ENCODE data around the gene SLC22A4. TPM values are rescaled to one million over a fixed set of nuclear protein-coding genes. Genes with fewer than 3 reads are reported as not detected.
A peak's percentile ranks its signal among the peaks of the same experiment; 100 is the strongest.

SLC22A4 gene
- polyA plus RNA-seq, 1 donor = 9.6 TPM

- peak in 1 of 2 donors; percentile 59 for DNase-seq
- H3K36me3 ChIP-seq (ENCODE audit: control insufficient read depth, insufficient read depth, low read length) = peaks cover 13% of the 10 kb centered on the region
- peak overlapping the region; percentile 29 for H3K27ac ChIP-seq (ENCODE audit: low read length)
- no peaks in the 10 kb centered on the region for H3K9me3 ChIP-seq (ENCODE audit: control insufficient read depth, low read depth, low read length)
- no CpG with 5 or more reads among the region's 3 CpGs for WGBS (ENCODE audit: insufficient coverage, low lambda C conversion rate)
- H3K27me3 ChIP-seq (ENCODE audit: control insufficient read depth, insufficient read depth, low read length) = no peaks in the 10 kb centered on the region
- H3K4me1 ChIP-seq (ENCODE audit: control insufficient read depth, insufficient read depth, low read length) = peaks cover 20% of the 10 kb centered on the region
- no peak overlapping the region for H3K4me3 ChIP-seq (ENCODE audit: low read length)
Observed at GRCh38 chr5:132321109-132321721, 27.0 kb downstream of the SLC22A4 start.

- Histone ChIP-seq H3K4me1 (ENCODE audit: control insufficient read depth, insufficient read depth, low read length) (peaks cover 20% of the 10 kb centered on the region), H3K27ac (ENCODE audit: low read length) (no peak overlapping the region), H3K27me3 (ENCODE audit: control insufficient read depth, insufficient read depth, low read length) (no peaks in the 10 kb centered on the region), H3K4me3 (ENCODE audit: low read length) (no peak overlapping the region), H3K9me3 (ENCODE audit: control insufficient read depth, low read depth, low read length) (no peaks in the 10 kb centered on the region), H3K36me3 (ENCODE audit: control insufficient read depth, insufficient read depth, low read length) (peaks cover 13% of the 10 kb centered on the region)
- WGBS (ENCODE audit: insufficient coverage, low lambda C conversion rate) = no CpG with 5 or more reads among the region's 11 CpGs
- no peak for DNase-seq
Observed at GRCh38 chr5:132322266-132322665, 28.1 kb downstream of the SLC22A4 start.

- Histone ChIP-seq H3K27ac (ENCODE audit: low read length) (no peak overlapping the region), H3K9me3 (ENCODE audit: control insufficient read depth, low read depth, low read length) (no peaks in the 10 kb centered on the region), H3K36me3 (ENCODE audit: control insufficient read depth, insufficient read depth, low read length) (peaks cover 18% of the 10 kb centered on the region), H3K4me1 (ENCODE audit: control insufficient read depth, insufficient read depth, low read length) (peaks cover 19% of the 10 kb centered on the region), H3K4me3 (ENCODE audit: low read length) (no peak overlapping the region), H3K27me3 (ENCODE audit: control insufficient read depth, insufficient read depth, low read length) (no peaks in the 10 kb centered on the region)
- no peak for DNase-seq
- 86% methylated on average over 1 of the region's 5 CpGs for WGBS (ENCODE audit: insufficient coverage, low lambda C conversion rate)
Observed at GRCh38 chr5:132323202-132323601, 29.0 kb downstream of the SLC22A4 start.

GRCh38 chr5:132325691-132326090 lies 31.5 kb downstream of the SLC22A4 start:
- no peaks in the 10 kb centered on the region for H3K27me3 ChIP-seq (ENCODE audit: control insufficient read depth, insufficient read depth, low read length)
- H3K36me3 ChIP-seq (ENCODE audit: control insufficient read depth, insufficient read depth, low read length) = peaks cover 32% of the 10 kb centered on the region
- DNase-seq = no peak
- H3K9me3 ChIP-seq (ENCODE audit: control insufficient read depth, low read depth, low read length) = no peaks in the 10 kb centered on the region
- H3K4me1 ChIP-seq (ENCODE audit: control insufficient read depth, insufficient read depth, low read length) = peaks cover 3% of the 10 kb centered on the region
- WGBS (ENCODE audit: insufficient coverage, low lambda C conversion rate) = no CpG with 5 or more reads among the region's 4 CpGs
- no peak overlapping the region for H3K27ac ChIP-seq (ENCODE audit: low read length)
- no peak overlapping the region for H3K4me3 ChIP-seq (ENCODE audit: low read length)

- Histone ChIP-seq H3K27me3 (ENCODE audit: control insufficient read depth, insufficient read depth, low read length) (no peaks in the 10 kb centered on the region), H3K4me3 (ENCODE audit: low read length) (no peak overlapping the region), H3K4me1 (ENCODE audit: control insufficient read depth, insufficient read depth, low read length) (no peaks in the 10 kb centered on the region), H3K27ac (ENCODE audit: low read length) (no peak overlapping the region), H3K36me3 (ENCODE audit: control insufficient read depth, insufficient read depth, low read length) (peaks cover 35% of the 10 kb centered on the region), H3K9me3 (ENCODE audit: control insufficient read depth, low read depth, low read length) (no peaks in the 10 kb centered on the region)
- no CpG with 5 or more reads among the region's 2 CpGs for WGBS (ENCODE audit: insufficient coverage, low lambda C conversion rate)
- no peak for DNase-seq
Observed at GRCh38 chr5:132327252-132327955, 33.2 kb downstream of the SLC22A4 start.

GRCh38 chr5:132334812-132335211 lies 40.6 kb downstream of the SLC22A4 start:
- no CpG with 5 or more reads among the region's 3 CpGs for WGBS (ENCODE audit: insufficient coverage, low lambda C conversion rate)
- Histone ChIP-seq H3K4me3 (ENCODE audit: low read length) (no peak overlapping the region), H3K9me3 (ENCODE audit: control insufficient read depth, low read depth, low read length) (no peaks in the 10 kb centered on the region), H3K36me3 (ENCODE audit: control insufficient read depth, insufficient read depth, low read length) (peaks cover 31% of the 10 kb centered on the region), H3K4me1 (ENCODE audit: control insufficient read depth, insufficient read depth, low read length) (peaks cover 3% of the 10 kb centered on the region), H3K27me3 (ENCODE audit: control insufficient read depth, insufficient read depth, low read length) (no peaks in the 10 kb centered on the region), H3K27ac (ENCODE audit: low read length) (no peak overlapping the region)
- DNase-seq = no peak

- H3K36me3 ChIP-seq (ENCODE audit: control insufficient read depth, insufficient read depth, low read length) = peaks cover 28% of the 10 kb centered on the region
- no peak overlapping the region for H3K27ac ChIP-seq (ENCODE audit: low read length)
- peak in 1 of 2 donors; percentile 48 for DNase-seq
Observed at GRCh38 chr5:132335402-132335801, 41.2 kb downstream of the SLC22A4 start.

GRCh38 chr5:132339502-132339901 lies 45.3 kb downstream of the SLC22A4 start:
- Histone ChIP-seq H3K9me3 (ENCODE audit: control insufficient read depth, low read depth, low read length) (no peaks in the 10 kb centered on the region), H3K27ac (ENCODE audit: low read length) (peak overlapping the region; percentile 17), H3K4me3 (ENCODE audit: low read length) (no peak overlapping the region), H3K27me3 (ENCODE audit: control insufficient read depth, insufficient read depth, low read length) (no peaks in the 10 kb centered on the region), H3K4me1 (ENCODE audit: control insufficient read depth, insufficient read depth, low read length) (peaks cover 3% of the 10 kb centered on the region), H3K36me3 (ENCODE audit: control insufficient read depth, insufficient read depth, low read length) (peaks cover 25% of the 10 kb centered on the region)
- peak in 1 of 2 donors; percentile 57 for DNase-seq

More at GRCh38 chr5:132335402-132335801, 41.2 kb downstream of the SLC22A4 start:
- no peaks in the 10 kb centered on the region for H3K27me3 ChIP-seq (ENCODE audit: control insufficient read depth, insufficient read depth, low read length)
- H3K4me1 ChIP-seq (ENCODE audit: control insufficient read depth, insufficient read depth, low read length) = peaks cover 3% of the 10 kb centered on the region
- H3K4me3 ChIP-seq (ENCODE audit: low read length) = no peak overlapping the region
- H3K9me3 ChIP-seq (ENCODE audit: control insufficient read depth, low read depth, low read length) = no peaks in the 10 kb centered on the region

- no peaks in the 10 kb centered on the region for H3K9me3 ChIP-seq (ENCODE audit: control insufficient read depth, low read depth, low read length)
- no peaks in the 10 kb centered on the region for H3K27me3 ChIP-seq (ENCODE audit: control insufficient read depth, insufficient read depth, low read length)
- peaks cover 15% of the 10 kb centered on the region for H3K36me3 ChIP-seq (ENCODE audit: control insufficient read depth, insufficient read depth, low read length)
- no peak overlapping the region for H3K27ac ChIP-seq (ENCODE audit: low read length)
- no peak overlapping the region for H3K4me3 ChIP-seq (ENCODE audit: low read length)
- no peak for DNase-seq
- H3K4me1 ChIP-seq (ENCODE audit: control insufficient read depth, insufficient read depth, low read length) = no peaks in the 10 kb centered on the region
- WGBS (ENCODE audit: insufficient coverage, low lambda C conversion rate) = 90% methylated on average over 2 of the region's 5 CpGs
Observed at GRCh38 chr5:132342291-132343180, 48.3 kb downstream of the SLC22A4 start.

- Histone ChIP-seq H3K27ac (ENCODE audit: low read length) (no peak overlapping the region), H3K4me3 (ENCODE audit: low read length) (no peak overlapping the region), H3K9me3 (ENCODE audit: control insufficient read depth, low read depth, low read length) (peaks cover 8% of the 10 kb centered on the region), H3K36me3 (ENCODE audit: control insufficient read depth, insufficient read depth, low read length) (peaks cover 27% of the 10 kb centered on the region), H3K27me3 (ENCODE audit: control insufficient read depth, insufficient read depth, low read length) (no peaks in the 10 kb centered on the region), H3K4me1 (ENCODE audit: control insufficient read depth, insufficient read depth, low read length) (no peaks in the 10 kb centered on the region)
- WGBS (ENCODE audit: insufficient coverage, low lambda C conversion rate) = no CpG with 5 or more reads among the region's 5 CpGs
- no peak for DNase-seq
Observed at GRCh38 chr5:132344775-132345514, 50.8 kb downstream of the SLC22A4 start.
